HG02970 (cell line): ENCODE measurements around the gene NHS.
"Not testable (repeated sequence)": the region's sequence is repeated elsewhere in the genome, so short reads cannot be mapped to it uniquely, and the experiment has no call there.

ENCODE experiments used
- ATAC-seq: cut with Tn5 transposase; IDR thresholded peaks from one replicate; pipeline ENCODE4 v1.9.1; 2021; ENCODE audit warnings: mild to moderate bottlenecking, moderate library complexity, moderate number of reproducible peaks; ENCODE audit not compliant: unreplicated experiment, low FRiP score

Gene NHS

GRCh38 chrX:17537723-17538243 is 162.8 kb downstream of the NHS start:
- ATAC-seq: no peak

GRCh38 chrX:17542123-17542522 is 167.1 kb downstream of the NHS start:
- ATAC-seq: no peak

GRCh38 chrX:17544821-17545220 is 169.8 kb downstream of the NHS start:
- ATAC-seq: no peak

- ATAC-seq: no peak
Observed at GRCh38 chrX:17546356-17546755, 171.4 kb downstream of the NHS start.

DNA sequence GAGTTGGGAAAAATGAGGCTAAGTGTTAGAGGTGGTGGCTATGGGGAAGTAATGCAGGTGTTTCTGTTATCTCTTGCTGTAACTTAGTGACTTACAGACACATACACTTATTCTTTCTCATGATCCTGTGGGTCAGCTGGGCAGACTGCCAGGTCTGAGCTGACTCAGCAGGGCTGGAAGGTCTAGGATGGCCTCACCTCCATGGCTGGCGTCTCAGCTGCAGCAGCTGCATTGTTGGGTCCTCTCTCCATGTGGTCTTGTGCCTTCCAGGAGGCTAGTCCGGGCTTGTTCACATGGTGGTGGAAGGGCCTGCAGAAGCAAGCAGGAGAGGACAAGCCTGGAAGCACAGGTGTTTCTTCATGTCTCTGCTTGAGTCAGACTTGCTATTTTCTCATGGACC is 172.7 kb downstream of the NHS start:
- no peak for ATAC-seq

DNA sequence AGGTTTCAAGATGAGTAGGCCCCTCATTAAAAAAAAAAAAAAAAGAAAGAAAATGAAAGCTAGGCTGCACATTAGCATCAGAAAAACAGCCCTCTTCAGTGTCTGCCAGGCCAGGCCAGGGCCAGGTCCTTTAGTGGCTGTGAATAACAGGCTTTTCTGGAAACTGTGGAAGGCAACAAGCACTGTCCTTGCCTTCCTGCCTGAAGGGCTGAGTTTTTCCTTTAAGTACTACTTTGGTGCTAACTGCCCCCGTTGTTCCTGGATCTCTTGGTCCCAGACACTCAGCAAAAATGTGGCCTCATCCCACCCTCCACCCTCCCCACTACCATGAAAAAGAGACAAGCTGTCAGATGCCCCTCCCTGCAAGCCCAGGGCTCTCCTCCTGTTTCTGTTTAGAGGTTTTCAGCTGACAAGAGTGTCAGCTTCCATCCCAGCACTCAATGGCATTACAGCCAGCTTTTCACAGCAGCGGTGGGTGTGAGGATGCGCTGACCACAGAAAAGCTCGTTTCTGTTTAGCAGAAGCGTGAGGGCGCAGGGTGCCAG is 174.2 kb downstream of the NHS start:
- ATAC-seq: no peak

DNA sequence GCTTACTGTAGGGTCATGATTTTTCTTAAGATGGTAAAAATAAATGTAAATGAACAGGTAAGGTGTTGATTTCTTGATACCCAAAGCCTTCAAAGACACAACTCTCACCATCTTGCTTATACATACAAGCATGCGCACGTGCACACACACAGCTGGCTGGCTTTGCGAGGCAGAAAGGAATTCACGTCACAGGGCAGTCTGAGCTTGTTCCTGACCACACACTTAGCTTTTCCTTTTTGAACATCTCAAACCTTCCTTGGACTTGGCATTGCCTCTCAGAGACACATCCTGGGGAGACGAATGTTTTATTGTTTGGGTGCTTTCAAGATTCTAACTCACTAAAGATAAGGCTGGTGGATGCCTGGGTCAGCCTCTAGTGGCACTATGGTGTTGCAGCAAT is 175.0 kb downstream of the NHS start:
- ATAC-seq: no peak

DNA sequence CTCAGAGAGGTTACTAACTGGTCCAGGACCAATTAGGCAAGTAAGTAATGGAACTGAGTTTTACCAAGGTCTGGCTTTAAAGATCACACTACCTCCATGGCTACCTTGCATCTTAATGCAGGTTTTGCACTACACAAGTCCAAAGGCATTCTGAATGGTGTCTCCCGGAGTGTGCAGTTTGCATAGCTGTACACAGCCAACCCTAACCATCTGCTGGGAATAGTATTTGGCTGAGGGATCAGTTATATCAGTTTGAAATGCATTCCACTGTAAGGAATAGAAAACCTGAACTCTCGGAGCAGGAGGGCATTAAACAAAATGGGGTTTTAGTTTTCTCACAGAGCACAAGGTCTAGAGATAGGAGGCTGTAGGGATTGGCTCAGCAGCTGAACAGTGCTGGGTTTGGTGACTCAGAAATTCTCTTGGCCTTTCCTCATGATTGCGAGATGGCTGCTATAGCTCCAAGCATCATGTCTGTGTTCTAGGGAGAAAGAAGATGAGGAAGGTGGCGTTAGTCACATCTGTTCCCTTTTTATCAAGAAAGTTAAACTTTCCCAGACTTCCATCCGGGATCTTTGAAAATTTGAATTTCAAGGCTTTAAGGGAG is 177.1 kb downstream of the NHS start:
- no peak for ATAC-seq

DNA sequence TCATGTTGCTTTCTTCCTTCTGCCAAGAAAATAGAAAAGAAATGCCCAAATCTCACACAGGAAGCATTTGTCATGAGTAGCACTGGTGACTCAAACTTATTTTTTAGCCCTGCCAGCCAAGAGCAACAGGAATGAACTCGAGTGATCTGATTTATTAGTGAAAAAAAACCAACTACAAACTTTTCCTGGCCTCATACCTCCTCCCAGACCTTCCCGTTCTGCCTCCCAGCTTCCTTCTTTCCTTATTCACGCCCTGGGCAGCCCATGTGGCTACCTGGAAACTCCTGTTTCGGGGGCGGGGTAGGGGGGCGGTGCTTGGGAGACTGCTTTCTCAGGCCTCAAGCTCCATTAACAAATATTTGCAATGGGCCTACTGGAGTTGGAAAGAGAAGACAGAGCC is 178.5 kb downstream of the NHS start:
- no peak for ATAC-seq

- ATAC-seq: no peak
Observed at GRCh38 chrX:17553961-17554482, 179.0 kb downstream of the NHS start.

DNA sequence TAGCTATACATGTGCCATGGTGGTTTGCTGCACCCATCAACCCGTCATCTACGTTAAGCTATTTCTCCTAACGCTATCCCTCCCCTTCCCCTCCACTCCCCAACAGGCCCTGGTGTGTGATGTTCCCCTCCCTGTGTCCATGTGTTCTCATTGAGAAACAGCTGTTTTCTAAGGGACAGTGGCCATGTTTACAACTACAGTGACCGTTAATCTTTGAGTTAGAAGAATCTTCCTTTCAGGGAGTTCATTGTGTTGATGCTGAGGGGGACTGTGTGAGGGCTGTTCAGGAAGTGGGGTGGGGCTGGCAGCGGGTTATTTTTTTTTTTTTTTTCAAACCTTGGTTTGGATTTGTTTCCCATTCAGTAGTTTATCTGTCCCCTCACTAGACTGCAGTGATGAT is 179.9 kb downstream of the NHS start:
- no peak for ATAC-seq

DNA sequence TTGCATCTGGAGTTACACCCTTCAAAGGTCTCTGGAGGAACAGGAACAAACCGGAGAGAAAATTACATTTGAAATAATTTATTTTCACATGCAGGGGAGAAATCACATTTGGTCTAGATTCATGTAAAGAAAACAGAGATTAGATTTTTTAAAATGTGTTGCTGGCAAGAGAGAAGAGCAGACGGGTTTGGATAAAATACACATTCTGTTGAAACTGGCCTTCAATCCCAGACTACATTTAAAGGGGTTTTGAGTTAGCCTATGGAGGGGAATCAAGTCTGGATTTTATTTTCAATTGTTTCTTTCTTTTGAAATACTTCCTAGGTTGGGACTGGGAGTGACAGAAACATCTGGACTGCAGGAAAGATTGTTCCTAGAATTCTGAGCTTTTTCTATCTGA is 180.8 kb downstream of the NHS start:
- no peak for ATAC-seq

GRCh38 chrX:17559728-17560379 is 184.9 kb downstream of the NHS start:
- ATAC-seq: no peak

DNA sequence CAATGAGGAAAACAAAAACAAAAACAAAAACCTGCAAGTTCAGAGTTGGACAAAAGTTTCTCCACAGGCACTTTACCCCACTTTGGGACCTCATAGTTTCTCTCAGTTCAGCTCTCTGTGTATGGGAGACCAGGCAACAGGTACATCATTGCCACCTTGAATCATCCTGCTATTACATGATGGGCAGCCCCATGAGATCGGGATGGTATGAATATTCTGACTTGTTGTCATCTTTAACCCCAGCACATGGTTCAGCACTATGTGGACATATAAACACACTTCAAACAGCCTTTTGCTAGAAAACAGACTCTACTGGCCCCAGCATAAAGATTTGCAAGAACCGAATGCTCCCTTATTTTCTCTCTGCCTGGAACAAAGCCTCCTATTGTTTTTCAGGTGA is 185.4 kb downstream of the NHS start:
- no peak for ATAC-seq

GRCh38 chrX:17563076-17563475 is 188.1 kb downstream of the NHS start:
- no peak for ATAC-seq

GRCh38 chrX:17563515-17563914 is 188.5 kb downstream of the NHS start:
- ATAC-seq: no peak

- ATAC-seq: no peak
Observed at GRCh38 chrX:17564689-17565409, 189.8 kb downstream of the NHS start.

DNA sequence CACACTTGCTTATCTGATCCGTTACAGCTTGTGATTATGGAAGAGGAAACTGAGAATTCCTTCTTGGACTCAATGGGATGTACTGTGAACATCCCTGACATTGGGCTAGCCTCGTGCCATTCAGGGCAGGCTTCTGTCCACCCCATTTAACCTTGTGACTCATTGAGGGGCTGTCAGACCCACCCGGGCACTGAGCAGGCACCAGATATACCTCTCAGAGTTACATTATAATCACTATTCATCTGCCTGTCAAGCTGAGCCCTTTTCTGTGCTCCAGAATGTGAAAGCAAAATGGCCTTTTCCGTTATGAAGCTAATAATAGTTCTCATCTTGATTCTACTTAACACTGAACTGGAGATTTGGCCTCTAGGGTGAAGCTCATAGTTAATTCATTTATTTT is 191.7 kb downstream of the NHS start:
- ATAC-seq: no peak

GRCh38 chrX:17567187-17567586 is 192.2 kb downstream of the NHS start:
- no peak for ATAC-seq

DNA sequence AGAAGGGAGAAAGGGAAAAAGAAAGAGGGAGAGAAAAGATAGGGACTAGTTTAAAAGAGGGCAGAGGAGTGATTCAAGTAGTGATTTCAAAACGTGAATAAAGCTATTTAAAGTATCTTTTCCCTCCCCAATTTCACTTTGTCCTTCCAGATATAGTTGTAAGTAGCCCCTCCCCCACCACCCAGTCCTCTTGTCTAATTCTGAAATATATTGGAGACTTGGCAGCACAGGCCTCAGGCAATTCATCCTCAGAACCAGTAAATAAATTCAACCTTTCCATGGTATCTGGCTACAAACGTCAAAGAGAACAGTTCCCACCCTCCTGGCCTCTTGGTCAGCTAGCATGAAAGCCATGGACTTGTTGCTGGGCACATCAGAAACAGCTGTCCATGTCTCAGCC is 192.8 kb downstream of the NHS start:
- no peak for ATAC-seq

- not testable (repeated sequence) for ATAC-seq
Observed at GRCh38 chrX:17568804-17569203, 193.8 kb downstream of the NHS start.
